ENCODE data around the gene SFMBT2. TPM values are rescaled to one million over a fixed set of nuclear protein-coding genes. Genes with fewer than 3 reads are reported as not detected.

SFMBT2 gene
- polyA plus RNA-seq, 2 of the 4 experiments (the other 2 are of a cell fraction), result 9.6 to 10.2 TPM

GRCh38 chr10:7423521-7423920, 12.7 kb upstream of the SFMBT2 start:
- ChIA-PET POLR2A (interaction anchor here (1.3 kb wide), 1 partner anchor 13 kb away, joined by 3 read pairs; the partner anchor contains the start of gene SFMBT2), CTCF (interaction anchor here (1.1 to 1.2 kb wide), 2 partner anchors 637 to 843 kb away, joined by 3 to 4 read pairs; no protein-coding TSS in a partner anchor)
- no peak overlapping the region for H3K27ac ChIP-seq
- H3K4me3 ChIP-seq, result 0 out of 3 replicates have a peak overlapping the region, but pooled peaks have one; percentile 9
- peak in 1 of 2 experiments; percentile 54; a peak in 2 of 6 replicates for ATAC-seq
- H3K9me3 ChIP-seq, result no peaks in the 10 kb centered on the region
- peaks cover 25% of the 10 kb centered on the region; the same call in 2 of the 3 replicates for H3K4me1 ChIP-seq
- 5% methylated on average over 6 of the region's 6 CpGs for WGBS (ENCODE audit: missing lambda C conversion rate)
- DNase-seq (ENCODE audit: low read depth in 1 of 2, low spot score in 1 of 2), result no peak
- FAIRE-seq, result no peak
- TF ChIP-seq RNF2 (IDR thresholded peaks at IDR 0.05; ENCODE audit: borderline replicate concordance, low read depth), result no peak
- TF ChIP-seq CTCF (IDR thresholded peaks at IDR 0.05), result no peak
- no peak for TF ChIP-seq BCL3 (IDR thresholded peaks at IDR 0.05)
- no peak for TF ChIP-seq CEBPB (IDR thresholded peaks at IDR 0.05)
- no peak for TF ChIP-seq RFX5 (IDR thresholded peaks at IDR 0.05)
- TF ChIP-seq POLR2AphosphoS2 (conservative IDR thresholded peaks at IDR 0.05; ENCODE audit: low read length), result no peak
- TF ChIP-seq PHF8 (IDR thresholded peaks at IDR 0.05; ENCODE audit: borderline replicate concordance, low read depth), result no peak
- TF ChIP-seq HDAC2 (IDR thresholded peaks at IDR 0.05), result no peak
- TF ChIP-seq HOXA7 (CRISPR knock-in tag; IDR thresholded peaks at IDR 0.05), result no peak
- TF ChIP-seq HOXB13 (CRISPR knock-in tag; IDR thresholded peaks at IDR 0.05; ENCODE audit: low read depth), result no peak
- TF ChIP-seq JUNB (IDR thresholded peaks at IDR 0.05), result no peak
- peak overlapping the region; percentile 63 for H3K4me2 ChIP-seq

- H3K4me3 ChIP-seq, result no peak overlapping the region
- WGBS (ENCODE audit: missing lambda C conversion rate), result 13% methylated on average over 1 of the region's 1 CpG
- H3K9me3 ChIP-seq, result no peaks in the 10 kb centered on the region
- H3K27ac ChIP-seq, result no peak overlapping the region
- TF ChIP-seq FOSL2 (IDR thresholded peaks at IDR 0.05) (peak; percentile 54; the same call in 1 of the 2 replicates), FOSL2 (CRISPR knock-in tag; IDR thresholded peaks at IDR 0.05) (peak; percentile 43; the same call in 1 of the 2 replicates), CHD4 (IDR thresholded peaks at IDR 0.05; ENCODE audit: borderline replicate concordance) (no peak), JUNB (IDR thresholded peaks at IDR 0.05) (peak; percentile 59), GATA3 (IDR thresholded peaks at IDR 0.05; ENCODE audit: borderline replicate concordance) (peak; percentile 46; the same call in 1 of the 2 replicates)
- ChIA-PET CTCF (interaction anchor here (0.6 to 7.5 kb wide), 7 partner anchors 10 to 975 kb away, joined by 3 to 57 read pairs (median 5); partner anchors contain the start of gene SFMBT2), POLR2A (no interaction called here)
- peak in 1 of 2 experiments; percentile 36; a peak in 2 of 6 replicates for ATAC-seq
- FAIRE-seq, result no peak
- DNase-seq (ENCODE audit: low read depth in 1 of 2, low spot score in 1 of 2), result no peak
- peaks cover 30% of the 10 kb centered on the region; the same call in 2 of the 3 replicates for H3K4me1 ChIP-seq
- H3K4me2 ChIP-seq, result peak overlapping the region; percentile 27; the same call in 2 of the 3 replicates
Measured at GRCh38 chr10:7421526-7421925, 10.7 kb upstream of the SFMBT2 start.

DNA sequence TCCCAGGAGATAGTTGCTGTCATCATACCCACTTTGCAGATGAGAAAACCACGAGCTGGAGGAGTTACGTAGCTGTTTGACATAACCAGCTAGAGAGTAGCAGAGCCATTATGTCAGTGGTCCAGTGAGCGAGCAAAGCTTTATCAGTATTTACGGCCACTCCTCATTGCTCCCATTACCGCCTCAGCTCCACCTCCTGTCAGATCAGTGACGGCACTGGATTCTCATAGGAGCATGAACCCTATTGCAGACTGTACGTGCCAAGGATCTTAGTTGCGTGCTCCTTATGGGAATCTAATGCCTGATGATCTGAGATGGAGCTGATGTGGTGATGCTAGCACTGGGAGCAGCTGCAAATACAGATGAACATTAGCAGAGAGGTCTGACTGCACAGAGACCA, 9.2 kb upstream of the SFMBT2 start:
- Histone ChIP-seq H3K4me2 (no peak overlapping the region), H3K9me3 (no peaks in the 10 kb centered on the region), H3K27ac (no peak overlapping the region), H3K4me3 (no peak overlapping the region), H3K4me1 (peaks cover 30% of the 10 kb centered on the region; the same call in 2 of the 3 replicates)
- ATAC-seq, result no peak
- no peak for DNase-seq (ENCODE audit: low read depth in 1 of 2, low spot score in 1 of 2)
- FAIRE-seq, result no peak
- 73% methylated on average over 8 of the region's 8 CpGs for WGBS (ENCODE audit: missing lambda C conversion rate)
- ChIA-PET CTCF (interaction anchor here (0.6 to 7.5 kb wide), 10 partner anchors 9 to 974 kb away, joined by 3 to 57 read pairs (median 5); partner anchors contain the start of gene SFMBT2), POLR2A (no interaction called here)
- no peak for TF ChIP-seq EHF (CRISPR knock-in tag; IDR thresholded peaks at IDR 0.05)
- no peak for TF ChIP-seq TFCP2L1 (CRISPR knock-in tag; IDR thresholded peaks at IDR 0.05)
- TF ChIP-seq JUNB (IDR thresholded peaks at IDR 0.05), result no peak
- TF ChIP-seq EP300 (IDR thresholded peaks at IDR 0.05), result no peak
- TF ChIP-seq MAX (IDR thresholded peaks at IDR 0.05), result no peak
- no peak for TF ChIP-seq MYC (IDR thresholded peaks at IDR 0.05; ENCODE audit: borderline replicate concordance, low read length)
- TF ChIP-seq POLR2AphosphoS2 (conservative IDR thresholded peaks at IDR 0.05; ENCODE audit: low read length), result no peak
- no peak for TF ChIP-seq CEBPB (IDR thresholded peaks at IDR 0.05)
- no peak for TF ChIP-seq PBX3 (IDR thresholded peaks at IDR 0.05)
- no peak for TF ChIP-seq SREBF2 (IDR thresholded peaks at IDR 0.05)
- no peak for TF ChIP-seq MAFK (IDR thresholded peaks at IDR 0.05; ENCODE audit: partially characterized antibody)
- no peak for TF ChIP-seq FOSL2 (IDR thresholded peaks at IDR 0.05)
- no peak for TF ChIP-seq FOSL2 (CRISPR knock-in tag; IDR thresholded peaks at IDR 0.05)
- TF ChIP-seq CTCF (IDR thresholded peaks at IDR 0.05), result no peak
- TF ChIP-seq KDM1A (IDR thresholded peaks at IDR 0.05; ENCODE audit: low read depth), result no peak
- TF ChIP-seq, protein P1, sequence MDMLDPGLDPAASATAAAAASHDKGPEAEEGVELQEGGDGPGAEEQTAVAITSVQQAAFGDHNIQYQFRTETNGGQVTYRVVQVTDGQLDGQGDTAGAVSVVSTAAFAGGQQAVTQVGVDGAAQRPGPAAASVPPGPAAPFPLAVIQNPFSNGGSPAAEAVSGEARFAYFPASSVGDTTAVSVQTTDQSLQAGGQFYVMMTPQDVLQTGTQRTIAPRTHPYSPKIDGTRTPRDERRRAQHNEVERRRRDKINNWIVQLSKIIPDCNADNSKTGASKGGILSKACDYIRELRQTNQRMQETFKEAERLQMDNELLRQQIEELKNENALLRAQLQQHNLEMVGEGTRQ (IDR thresholded peaks at IDR 0.05), result no peak
- TF ChIP-seq EHMT2 (IDR thresholded peaks at IDR 0.05; ENCODE audit: low read depth), result no peak
- no peak for TF ChIP-seq HDAC2 (IDR thresholded peaks at IDR 0.05)
- no peak for TF ChIP-seq JUN (IDR thresholded peaks at IDR 0.05)
